ENCODE data around the gene ZPBP. TPM values are rescaled to one million over a fixed set of nuclear protein-coding genes. Genes with fewer than 3 reads are reported as not detected.

ZPBP gene
- total RNA-seq (2021; ENCODE audit: unreplicated experiment) (not detected), Bru-seq, nascent RNA (percentile 5 among the genes with signal in this experiment), BruChase-seq, experiment 1, labeled RNA remaining after a 2-hour chase (percentile 5 among the genes with signal in this experiment), BruChase-seq, experiment 2, labeled RNA remaining after a 6-hour chase (not detected)
- polyA plus RNA-seq (2012; ENCODE audit: insufficient read length), result not detected
- long read RNA-seq, partial matches to known transcripts, result 0 of 1 reads
- long read RNA-seq, other reads (novel, unspliced or antisense), result 1 of 1 reads

- H3K36me3 ChIP-seq (ENCODE audit: control insufficient read depth, insufficient read depth, low read length), result no peaks in the 10 kb centered on the region
- no peak within 1 kb of the TSS for H3K27ac ChIP-seq (ENCODE audit: low read length)
- intact Hi-C loops (cut with micrococcal nuclease; ENCODE audit: unreplicated experiment), result loop anchor here (2.0 to 10.0 kb wide), 4 partner anchors 326 to 1069 kb away; no protein-coding TSS in a partner anchor
- peak; percentile 41 for DNase-seq (ENCODE audit: low read depth, low spot score)
- in situ Hi-C loops (cut with HindIII; ENCODE audit: low pct_unique_long_range_greater_than_20kb, low sequenced_read_pairs), result no loop called here
- H3K4me3 ChIP-seq (ENCODE audit: low read depth in 2 of 2, low read length in 2 of 2), result no peak within 1 kb of the TSS
- no peaks in the 10 kb centered on the region for H3K4me1 ChIP-seq (ENCODE audit: control insufficient read depth, insufficient read depth, low read length)
- CTCF ChIA-PET, result interaction anchor here (0.6 to 1.1 kb wide), 8 partner anchors 18 to 1335 kb away, joined by 3 to 6 read pairs (median 4); no protein-coding TSS in a partner anchor
- POLR2A ChIA-PET, result no interaction called here
- H3K9me3 ChIP-seq (ENCODE audit: control insufficient read depth, insufficient read depth, low read depth, low read length), result no peaks in the 10 kb centered on the region
- no peak for TF ChIP-seq TCF7L2 (IDR thresholded peaks at IDR 0.05; ENCODE audit: low read depth, low read length)
- no peak for TF ChIP-seq SIN3A (IDR thresholded peaks at IDR 0.05; ENCODE audit: borderline replicate concordance, insufficient read depth, low read depth, low read length)
- TF ChIP-seq REST (IDR thresholded peaks at IDR 0.05; ENCODE audit: insufficient read depth in 1 of 2, low read depth in 2 of 2, low read length in 1 of 2), result no peak
- TF ChIP-seq CTCF (IDR thresholded peaks at IDR 0.05), result peak; percentile 84
- no TSS peak for BruUV-seq (replicated peaks)
- peaks cover 13% of the 10 kb centered on the region for H3K27me3 ChIP-seq (ENCODE audit: control insufficient read depth, insufficient read depth, low read length)
- ATAC-seq, result no peak; the same call in 1 of the 2 replicates
Measured at GRCh38 chr7:50092579-50093491, at the start of gene ZPBP. Gene ZPBP (minus strand): TSS chr7:50093246. CDS start chr7:50093194, 52 bp downstream.

GRCh38 chr7:50142425-50143017 lies 49.5 kb upstream of the ZPBP start:
- POLR2A ChIA-PET, result no interaction called here
- Histone ChIP-seq H3K27me3 (ENCODE audit: control insufficient read depth, insufficient read depth, low read length) (0 out of 2 replicates have a peak, but pooled peaks cover 2% of the 10 kb centered on the region), H3K4me1 (ENCODE audit: control insufficient read depth, insufficient read depth, low read length) (no peaks in the 10 kb centered on the region), H3K4me3 (ENCODE audit: low read depth in 2 of 2, low read length in 2 of 2) (no peak overlapping the region), H3K9me3 (ENCODE audit: control insufficient read depth, insufficient read depth, low read depth, low read length) (no peaks in the 10 kb centered on the region), H3K36me3 (ENCODE audit: control insufficient read depth, insufficient read depth, low read length) (no peaks in the 10 kb centered on the region), H3K27ac (ENCODE audit: low read length) (no peak overlapping the region)
- no TSS peak for BruUV-seq (replicated peaks)
- in situ Hi-C loops (cut with HindIII; ENCODE audit: low pct_unique_long_range_greater_than_20kb, low sequenced_read_pairs) (no loop called here), intact Hi-C loops (cut with micrococcal nuclease; ENCODE audit: unreplicated experiment) (loop anchor here (2.0 to 5.0 kb wide), 3 partner anchors 224 to 1020 kb away; no protein-coding TSS in a partner anchor)
- CTCF ChIA-PET, result interaction anchor here (0.7 kb wide), 1 partner anchor 226 kb away, joined by 3 read pairs; no protein-coding TSS in a partner anchor
- DNase-seq (ENCODE audit: low read depth, low spot score), result no peak
- TF ChIP-seq CTCF (IDR thresholded peaks at IDR 0.05) (peak; percentile 82; the same call in 1 of the 2 replicates), TCF7L2 (IDR thresholded peaks at IDR 0.05; ENCODE audit: low read depth, low read length) (no peak)
- no peak; the same call in 1 of the 2 replicates for ATAC-seq

Measured in Panc1 (cell line).